MCF 10A (cell line): Measurements from ENCODE around the gene H1-8. TPM values are rescaled to one million over a fixed set of nuclear protein-coding genes. Genes with fewer than 3 reads are reported as not detected.

Experiments used
- BruUV-seq: library from RNA; stranded (reverse); fragments of 400-500 nt; replicated peaks from 2 replicates; lab custom pipeline; 2021; lab: Mats Ljungman, UMichigan
- CTCF ChIA-PET: fragments of 300-600 bp; sonication (Branson Sonifier 250); formaldehyde crosslinking; extraction: SDS; loops from one replicate; lab custom pipeline; 2021; ENCODE audit warnings: antibody characterized with exemption, inconsistent platforms; lab: Yijun Ruan, JAX
- POLR2A ChIA-PET: fragments of 300-600, 350-650 bp; sonication (Branson Sonifier 250); formaldehyde crosslinking; extraction: SDS; loops from one replicate; lab custom pipeline; 2020; ENCODE audit warnings: antibody characterized with exemption, inconsistent platforms; lab: Yijun Ruan, JAX
- DNase-seq: peaks from one replicate; pipeline ENCODE4 v3.0.0-alpha.2; 2018; ENCODE audit not compliant: unreplicated experiment
- H3K27ac Mint-ChIP-seq: one replicate; pipeline ENCODE4 v1.8.0; 2022; ENCODE audit warnings: mild to moderate bottlenecking, low read depth, mixed read lengths; ENCODE audit not compliant: unreplicated experiment
- H3K27me3 Mint-ChIP-seq: one replicate; pipeline ENCODE4 v1.8.0; 2022; ENCODE audit warnings: mixed read lengths; ENCODE audit not compliant: insufficient read depth, unreplicated experiment
- H3K36me3 Mint-ChIP-seq: one replicate; pipeline ENCODE4 v1.8.0; 2022; ENCODE audit warnings: mild to moderate bottlenecking, moderate library complexity, mixed read lengths; ENCODE audit not compliant: insufficient read depth, unreplicated experiment
- H3K4me1 Mint-ChIP-seq: one replicate; pipeline ENCODE4 v1.8.0; 2022; ENCODE audit warnings: mixed read lengths; ENCODE audit not compliant: insufficient read depth, unreplicated experiment
- H3K4me3 Mint-ChIP-seq: one replicate; pipeline ENCODE4 v1.8.0; 2022; ENCODE audit warnings: mild to moderate bottlenecking, moderate library complexity, mixed read lengths; ENCODE audit not compliant: unreplicated experiment
- H3K9me3 Mint-ChIP-seq: one replicate; pipeline ENCODE4 v1.8.0; 2022; ENCODE audit warnings: mixed read lengths; ENCODE audit not compliant: unreplicated experiment
- CTCF ChIP-seq: fragments of 200-600 bp; IDR thresholded peaks from one replicate; pipeline ENCODE4 v1.8.0; 2022; ENCODE audit warnings: antibody characterized with exemption, mild to moderate bottlenecking; ENCODE audit not compliant: unreplicated experiment
- intact Hi-C: fragments of 100-400 bp; cut with micrococcal nuclease; formaldehyde crosslinking; loops from 2 replicates; pipeline ENCODE4 v1.14.1; 2022
- total RNA-seq: library from RNA; stranded (reverse); gene quantifications from 2 replicates; pipeline ENCODE4 v1.2.3, GENCODE V29; 2022

Gene H1-8
- total RNA-seq, 1 experiment from 2014 or later, result not detected

DNA sequence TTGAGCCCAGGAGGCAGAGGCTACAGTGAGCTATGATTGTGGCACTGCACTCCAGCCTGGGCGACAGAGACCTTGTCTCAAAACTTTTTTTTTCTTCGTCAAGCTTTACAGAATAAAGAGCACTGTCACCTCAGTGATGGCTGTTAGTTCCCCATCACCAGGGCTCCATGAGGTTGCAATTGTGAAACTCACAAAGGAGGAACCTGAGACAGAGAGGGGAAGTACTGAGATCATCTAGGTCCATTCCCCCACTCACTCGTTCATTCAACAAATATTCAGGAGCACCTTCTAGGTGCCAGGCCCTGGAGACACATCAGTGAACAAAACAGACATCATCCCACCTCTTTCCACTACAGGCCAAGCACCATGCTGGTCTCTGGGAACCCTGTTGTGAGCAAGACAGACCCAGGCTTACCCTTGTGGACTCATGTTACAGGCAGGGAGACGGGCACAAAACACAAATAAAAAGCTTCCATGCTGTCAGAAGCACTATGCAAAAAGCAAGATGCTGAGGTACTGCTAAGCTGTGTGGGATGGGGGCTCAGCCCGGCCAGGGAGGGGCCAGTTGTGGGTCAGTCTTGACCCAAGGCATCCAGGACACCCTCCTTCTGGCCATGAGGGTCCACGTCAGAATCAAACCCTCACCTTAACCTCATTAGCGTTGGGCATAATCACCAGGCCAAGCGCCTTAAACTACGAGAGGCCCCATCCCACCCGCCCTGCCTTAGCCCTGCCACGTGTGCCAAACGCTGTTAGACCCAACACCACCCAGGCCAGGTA lies 16.7 kb upstream of the H1-8 start:
- no peak for DNase-seq
- Mint-ChIP-seq H3K27ac (no peak overlapping the region), H3K36me3 (no peaks in the 10 kb centered on the region), H3K4me3 (no peak overlapping the region), H3K9me3 (no peaks in the 10 kb centered on the region), H3K4me1 (no peaks in the 10 kb centered on the region), H3K27me3 (no peaks in the 10 kb centered on the region)
- no TSS peak for BruUV-seq
- POLR2A ChIA-PET, result no interaction called here
- no peak for TF ChIP-seq CTCF
- CTCF ChIA-PET, result interaction anchor here (0.6 to 1.5 kb wide), 3 partner anchors 37 to 299 kb away, joined by 3 read pairs; no protein-coding TSS in a partner anchor
- intact Hi-C loops, result no loop called here

GRCh38 chr3:129527262-129527661 lies 15.7 kb upstream of the H1-8 start:
- Mint-ChIP-seq H3K4me1 (no peaks in the 10 kb centered on the region), H3K27ac (no peak overlapping the region), H3K4me3 (no peak overlapping the region), H3K36me3 (no peaks in the 10 kb centered on the region), H3K27me3 (no peaks in the 10 kb centered on the region), H3K9me3 (no peaks in the 10 kb centered on the region)
- intact Hi-C loops, result no loop called here
- no peak for DNase-seq
- no TSS peak for BruUV-seq
- no peak for TF ChIP-seq CTCF
- ChIA-PET CTCF (interaction anchor here (0.6 kb wide), 2 partner anchors 128 to 393 kb away, joined by 3 to 4 read pairs; no protein-coding TSS in a partner anchor), POLR2A (interaction anchor here (0.6 kb wide), 1 partner anchor 393 kb away, joined by 3 read pairs; no protein-coding TSS in a partner anchor)

- H3K4me3 Mint-ChIP-seq, result no peak within 1 kb of the TSS
- no TSS peak for BruUV-seq
- H3K36me3 Mint-ChIP-seq, result no peaks in the 10 kb centered on the region
- no peaks in the 10 kb centered on the region for H3K27me3 Mint-ChIP-seq
- H3K4me1 Mint-ChIP-seq, result no peaks in the 10 kb centered on the region
- TF ChIP-seq CTCF, result no peak
- POLR2A ChIA-PET, result no interaction called here
- no peaks in the 10 kb centered on the region for H3K9me3 Mint-ChIP-seq
- intact Hi-C loops, result no loop called here
- no peak within 1 kb of the TSS for H3K27ac Mint-ChIP-seq
- CTCF ChIA-PET, result no interaction called here
- DNase-seq, result no peak
Observed at GRCh38 chr3:129528589-129529100, 14.3 kb upstream of the H1-8 start, which contains the start of gene RHO. Gene RHO (plus strand): TSS chr3:129528639. CDS start chr3:129528734, 95 bp downstream.

- ChIA-PET POLR2A (no interaction called here), CTCF (interaction anchor here (0.7 kb wide), 1 partner anchor 16 kb away, joined by 3 read pairs; no protein-coding TSS in a partner anchor)
- no peak overlapping the region for H3K27ac Mint-ChIP-seq
- H3K4me3 Mint-ChIP-seq, result no peak overlapping the region
- H3K9me3 Mint-ChIP-seq, result no peaks in the 10 kb centered on the region
- H3K4me1 Mint-ChIP-seq, result no peaks in the 10 kb centered on the region
- no peak for DNase-seq
- no peaks in the 10 kb centered on the region for H3K36me3 Mint-ChIP-seq
- intact Hi-C loops, result no loop called here
- TF ChIP-seq CTCF, result no peak
- no peaks in the 10 kb centered on the region for H3K27me3 Mint-ChIP-seq
- BruUV-seq, result no TSS peak
Observed at GRCh38 chr3:129529436-129530210, 13.4 kb upstream of the H1-8 start.
